ENCODE data around the gene RSAD2.
A peak's percentile ranks its signal among the peaks of the same experiment; 100 is the strongest.

RSAD2 gene

DNA sequence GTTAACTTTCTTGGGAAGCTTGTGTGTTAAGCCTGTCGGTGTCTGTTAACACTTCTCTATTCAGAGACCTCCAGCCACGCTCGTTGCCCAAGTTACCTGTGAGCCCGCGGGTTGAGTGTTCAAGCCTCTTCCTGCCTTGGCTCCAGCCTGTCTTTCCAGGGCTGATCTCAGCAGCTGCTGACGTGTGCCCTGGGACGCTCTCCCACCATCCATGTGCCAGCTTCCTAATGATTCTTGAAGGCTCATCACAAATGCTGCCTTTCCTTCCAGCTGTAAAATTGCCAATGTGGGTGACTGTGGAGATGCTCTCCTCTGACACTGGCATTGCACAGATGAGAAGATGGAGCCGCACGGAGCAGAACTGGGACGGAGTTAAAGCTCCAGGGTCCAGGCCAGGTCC is 45.7 kb downstream of the RSAD2 start:
- H3K9ac ChIP-seq (ENCODE audit: insufficient read length) = no peak overlapping the region
- no peak overlapping the region for H3K4me3 ChIP-seq
- H3K36me3 ChIP-seq (ENCODE audit: insufficient read depth, low read length) = peaks cover 8% of the 10 kb centered on the region; the same call in 1 of the 2 replicates
- DNase-seq (ENCODE audit: low read depth, low spot score) = no peak
- TF ChIP-seq FOXP2 (optimal IDR thresholded peaks at IDR 0.05; ENCODE audit: control extremely low read depth, extremely low read length, insufficient read depth) (no peak), POLR2AphosphoS5 (IDR thresholded peaks at IDR 0.05; ENCODE audit: borderline replicate concordance, low read depth, low read length) (no peak), EZH2 (IDR thresholded peaks at IDR 0.05) (no peak)
- no peaks in the 10 kb centered on the region for H3K9me3 ChIP-seq (ENCODE audit: low read depth, low read length)
- H3K27ac ChIP-seq = no peak overlapping the region

DNA sequence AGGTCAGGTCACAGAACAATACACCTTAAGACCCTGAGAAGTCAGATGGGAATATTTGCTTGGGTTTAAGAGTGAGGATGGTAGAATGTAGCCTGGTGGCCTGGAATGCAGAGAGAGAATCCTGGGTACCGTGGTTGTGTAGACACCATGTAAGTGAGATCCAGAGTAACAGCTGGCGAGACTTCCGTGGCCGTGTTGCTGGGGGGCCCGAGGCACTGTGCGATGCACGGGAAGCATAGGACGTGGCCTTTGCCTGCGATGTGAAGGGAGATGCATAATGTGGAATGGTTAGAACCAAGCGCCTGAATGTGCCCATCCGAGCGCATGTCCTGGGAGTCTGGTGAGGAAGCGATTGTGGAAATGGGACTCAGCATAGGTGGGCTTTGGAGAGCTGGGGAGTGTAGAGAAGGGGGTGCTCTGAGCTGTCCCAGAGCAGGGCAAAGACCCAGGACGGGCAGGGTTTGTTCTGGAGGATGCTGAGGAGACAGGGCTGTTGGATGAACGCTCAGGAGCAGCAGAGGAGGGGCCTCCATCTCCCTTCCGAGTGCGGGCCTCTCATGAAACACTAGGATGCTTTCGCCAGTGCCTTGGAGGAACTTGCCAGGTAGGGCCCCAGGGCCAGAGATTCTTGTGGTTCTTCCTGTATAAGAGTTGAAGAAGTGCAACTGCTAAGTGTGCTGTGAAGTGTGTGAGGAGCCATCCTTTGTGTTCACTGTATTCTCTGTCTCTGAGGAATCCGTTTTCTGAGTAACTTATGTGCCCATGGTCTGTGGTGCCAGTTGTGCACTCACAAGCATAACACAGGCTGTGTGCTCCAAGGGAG is 46.7 kb downstream of the RSAD2 start:
- TF ChIP-seq EZH2 (IDR thresholded peaks at IDR 0.05) (no peak), FOXP2 (optimal IDR thresholded peaks at IDR 0.05; ENCODE audit: control extremely low read depth, extremely low read length, insufficient read depth) (no peak), POLR2AphosphoS5 (IDR thresholded peaks at IDR 0.05; ENCODE audit: borderline replicate concordance, low read depth, low read length) (no peak)
- no peak for DNase-seq (ENCODE audit: low read depth, low spot score)
- Histone ChIP-seq H3K9me3 (ENCODE audit: low read depth, low read length) (no peaks in the 10 kb centered on the region), H3K4me3 (no peak overlapping the region), H3K27ac (no peak overlapping the region), H3K36me3 (ENCODE audit: insufficient read depth, low read length) (peaks cover 9% of the 10 kb centered on the region; the same call in 1 of the 2 replicates), H3K9ac (ENCODE audit: insufficient read length) (no peak overlapping the region)

DNA sequence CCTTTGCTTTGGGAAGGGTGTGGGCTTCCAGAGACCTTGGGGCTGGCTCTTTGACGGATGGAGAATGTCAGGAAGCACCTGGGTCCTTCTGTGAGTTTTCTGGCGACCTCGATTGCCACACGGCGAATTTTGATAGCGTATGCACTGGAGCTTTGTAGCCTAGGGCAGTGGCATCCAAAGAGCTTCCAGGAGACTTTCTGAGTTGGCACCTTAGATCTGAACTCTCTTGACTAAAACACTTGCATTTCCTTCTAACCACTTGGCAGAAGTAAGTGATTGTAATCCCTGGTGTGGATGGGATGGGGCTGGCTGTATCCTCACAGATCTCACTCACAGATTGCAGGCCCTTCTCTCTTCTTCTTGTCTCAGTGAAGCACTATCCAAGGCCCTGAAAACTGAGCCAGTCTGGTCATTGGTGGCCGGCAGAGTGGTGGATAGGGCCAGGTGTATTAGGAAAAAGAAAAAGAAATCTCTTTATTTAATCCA is 47.4 kb downstream of the RSAD2 start:
- Histone ChIP-seq H3K9me3 (ENCODE audit: low read depth, low read length) (no peaks in the 10 kb centered on the region), H3K36me3 (ENCODE audit: insufficient read depth, low read length) (peaks cover 9% of the 10 kb centered on the region; the same call in 1 of the 2 replicates), H3K9ac (ENCODE audit: insufficient read length) (no peak overlapping the region), H3K27ac (no peak overlapping the region), H3K4me3 (no peak overlapping the region)
- no peak for TF ChIP-seq POLR2AphosphoS5 (IDR thresholded peaks at IDR 0.05; ENCODE audit: borderline replicate concordance, low read depth, low read length)
- no peak for TF ChIP-seq EZH2 (IDR thresholded peaks at IDR 0.05)
- no peak for TF ChIP-seq FOXP2 (optimal IDR thresholded peaks at IDR 0.05; ENCODE audit: control extremely low read depth, extremely low read length, insufficient read depth)
- no peak for DNase-seq (ENCODE audit: low read depth, low spot score)

DNA sequence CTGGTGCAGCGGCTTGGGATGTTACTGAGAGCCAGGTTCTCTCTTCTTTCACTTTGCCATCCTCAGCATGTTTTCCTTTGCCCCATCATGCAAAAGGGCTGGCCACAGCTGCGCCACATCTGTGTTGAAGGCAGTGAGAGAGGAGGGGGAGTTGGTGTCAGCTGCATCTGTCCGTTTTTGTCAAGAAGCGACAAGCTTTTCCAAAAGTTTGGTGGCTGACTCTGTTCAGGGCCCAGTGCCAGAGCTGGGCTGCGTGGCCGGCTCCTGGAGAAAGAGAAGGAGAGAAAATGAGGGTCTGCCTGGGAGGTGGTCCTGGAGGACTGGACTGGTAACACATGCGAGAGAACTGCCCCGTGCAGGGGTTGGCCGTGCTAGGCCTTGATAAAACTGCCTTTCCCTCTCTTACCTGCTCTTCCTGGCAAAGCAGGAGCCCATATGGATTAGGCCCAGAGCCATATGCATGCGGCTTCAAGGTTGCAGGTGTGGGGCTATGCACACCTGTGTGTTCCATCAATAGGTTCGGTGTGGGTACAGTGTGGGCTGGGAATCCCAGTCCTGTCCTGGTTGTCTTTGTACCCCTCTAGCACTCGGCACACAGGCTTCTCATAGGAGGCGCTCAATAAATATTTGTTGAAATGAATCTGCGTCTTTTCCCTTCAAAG is 48.6 kb downstream of the RSAD2 start:
- Histone ChIP-seq H3K9ac (ENCODE audit: insufficient read length) (no peak overlapping the region), H3K27ac (no peak overlapping the region), H3K4me3 (no peak overlapping the region), H3K9me3 (ENCODE audit: low read depth, low read length) (no peaks in the 10 kb centered on the region), H3K36me3 (ENCODE audit: insufficient read depth, low read length) (peaks cover 9% of the 10 kb centered on the region; the same call in 1 of the 2 replicates)
- DNase-seq (ENCODE audit: low read depth, low spot score) = no peak
- TF ChIP-seq POLR2AphosphoS5 (IDR thresholded peaks at IDR 0.05; ENCODE audit: borderline replicate concordance, low read depth, low read length) (no peak), EZH2 (IDR thresholded peaks at IDR 0.05) (no peak), FOXP2 (optimal IDR thresholded peaks at IDR 0.05; ENCODE audit: control extremely low read depth, extremely low read length, insufficient read depth) (no peak)

DNA sequence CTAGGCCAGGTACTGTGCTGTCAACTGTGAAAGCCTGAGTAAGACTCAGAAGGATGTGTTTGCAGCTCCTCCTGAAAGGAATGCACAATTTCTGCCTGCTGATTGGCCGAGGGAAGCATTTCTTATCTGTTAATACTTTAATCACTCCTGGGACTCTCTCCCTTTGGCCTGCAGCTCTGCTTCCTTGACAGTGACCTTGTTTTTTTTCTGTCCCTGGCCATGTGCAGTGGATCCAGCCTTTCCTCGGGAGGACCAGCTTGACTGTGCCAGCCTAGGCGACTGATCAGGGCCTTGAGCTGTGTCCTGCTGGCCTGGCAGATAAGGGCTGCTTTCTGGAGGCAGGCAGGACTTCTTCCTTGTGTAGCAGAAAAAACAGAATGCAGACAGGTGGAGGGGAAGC is 49.6 kb downstream of the RSAD2 start:
- Histone ChIP-seq H3K4me3 (no peak overlapping the region), H3K27ac (no peak overlapping the region), H3K9ac (ENCODE audit: insufficient read length) (no peak overlapping the region), H3K9me3 (ENCODE audit: low read depth, low read length) (no peaks in the 10 kb centered on the region), H3K36me3 (ENCODE audit: insufficient read depth, low read length) (peaks cover 9% of the 10 kb centered on the region; the same call in 1 of the 2 replicates)
- TF ChIP-seq FOXP2 (optimal IDR thresholded peaks at IDR 0.05; ENCODE audit: control extremely low read depth, extremely low read length, insufficient read depth) (no peak), EZH2 (IDR thresholded peaks at IDR 0.05) (no peak), POLR2AphosphoS5 (IDR thresholded peaks at IDR 0.05; ENCODE audit: borderline replicate concordance, low read depth, low read length) (no peak)
- no peak for DNase-seq (ENCODE audit: low read depth, low spot score)

DNA sequence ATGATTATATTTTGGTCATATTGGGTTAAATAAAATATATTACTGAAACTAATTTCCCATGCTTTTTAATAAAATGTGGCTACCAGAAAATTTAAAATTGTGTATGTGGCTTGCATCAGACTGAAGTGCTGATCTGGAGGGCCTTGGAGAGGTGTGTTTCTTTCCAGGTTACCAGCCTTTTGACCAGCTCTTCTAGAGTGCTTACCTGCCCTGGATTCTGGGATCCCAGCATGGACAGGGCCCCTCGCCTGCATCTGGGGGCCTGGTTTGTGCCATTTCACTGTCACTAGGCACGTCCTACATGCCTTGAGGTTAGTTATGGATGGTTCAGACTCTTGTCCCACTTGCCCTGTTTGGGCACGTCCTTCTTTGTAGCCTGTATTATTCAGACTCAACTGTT is 50.2 kb downstream of the RSAD2 start:
- Histone ChIP-seq H3K4me3 (no peak overlapping the region), H3K27ac (no peak overlapping the region), H3K36me3 (ENCODE audit: insufficient read depth, low read length) (peaks cover 9% of the 10 kb centered on the region; the same call in 1 of the 2 replicates), H3K9me3 (ENCODE audit: low read depth, low read length) (no peaks in the 10 kb centered on the region), H3K9ac (ENCODE audit: insufficient read length) (no peak overlapping the region)
- no peak for DNase-seq (ENCODE audit: low read depth, low spot score)
- TF ChIP-seq POLR2AphosphoS5 (IDR thresholded peaks at IDR 0.05; ENCODE audit: borderline replicate concordance, low read depth, low read length) (no peak), FOXP2 (optimal IDR thresholded peaks at IDR 0.05; ENCODE audit: control extremely low read depth, extremely low read length, insufficient read depth) (no peak), EZH2 (IDR thresholded peaks at IDR 0.05) (no peak)

DNA sequence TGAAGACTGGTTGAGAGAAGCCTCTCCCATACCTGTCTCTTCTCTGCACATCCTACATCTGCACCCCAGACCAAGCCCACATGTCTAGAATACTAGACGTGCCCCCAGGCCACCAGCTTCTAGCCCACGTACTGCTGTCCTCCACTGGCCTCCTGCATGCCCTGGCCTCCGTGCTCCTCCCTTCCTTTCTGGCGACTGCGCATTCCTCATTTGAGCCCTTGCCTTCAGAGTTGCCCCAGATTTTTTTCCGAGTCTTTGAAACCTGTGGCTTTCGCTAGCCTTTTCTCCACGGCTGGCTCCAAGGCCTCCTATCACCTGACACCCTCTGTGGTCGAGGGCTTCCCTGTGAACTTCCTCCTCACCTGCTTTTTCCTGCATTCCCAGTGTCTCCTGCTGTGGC is 50.9 kb downstream of the RSAD2 start:
- Histone ChIP-seq H3K9me3 (ENCODE audit: low read depth, low read length) (no peaks in the 10 kb centered on the region), H3K36me3 (ENCODE audit: insufficient read depth, low read length) (peaks cover 9% of the 10 kb centered on the region; the same call in 1 of the 2 replicates), H3K9ac (ENCODE audit: insufficient read length) (no peak overlapping the region), H3K4me3 (no peak overlapping the region), H3K27ac (no peak overlapping the region)
- no peak for DNase-seq (ENCODE audit: low read depth, low spot score)
- no peak for TF ChIP-seq POLR2AphosphoS5 (IDR thresholded peaks at IDR 0.05; ENCODE audit: borderline replicate concordance, low read depth, low read length)
- no peak for TF ChIP-seq EZH2 (IDR thresholded peaks at IDR 0.05)
- TF ChIP-seq FOXP2 (optimal IDR thresholded peaks at IDR 0.05; ENCODE audit: control extremely low read depth, extremely low read length, insufficient read depth) = no peak

DNA sequence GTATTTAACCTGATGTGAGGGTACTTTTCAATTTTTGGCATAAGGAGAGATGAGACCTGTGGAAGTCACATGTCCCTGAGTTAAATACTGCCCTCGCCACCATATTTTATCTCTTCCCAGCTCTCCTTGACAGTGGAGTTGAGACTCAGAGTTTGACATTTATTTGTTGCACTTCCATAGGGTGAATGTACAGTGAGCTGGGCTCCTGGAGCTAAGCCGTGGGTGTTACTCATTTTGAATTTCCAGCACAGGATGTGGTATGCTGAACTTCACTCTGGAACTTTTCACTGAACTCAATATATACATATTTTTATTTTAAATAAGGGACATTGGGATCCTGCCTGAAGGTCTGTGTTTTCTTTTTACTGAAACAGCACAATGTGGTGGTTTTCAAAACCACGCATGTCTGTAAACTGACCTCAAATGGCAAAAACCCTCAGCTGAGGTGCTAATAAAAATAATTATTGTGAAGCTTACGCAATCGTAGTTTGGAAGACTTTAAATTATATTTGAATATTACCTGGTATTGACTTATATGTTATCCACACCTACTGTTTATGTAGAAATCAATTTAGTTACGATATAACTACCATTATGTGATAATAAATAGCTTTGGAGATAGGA is 51.7 kb downstream of the RSAD2 start:
- peaks cover 9% of the 10 kb centered on the region; the same call in 1 of the 2 replicates for H3K36me3 ChIP-seq (ENCODE audit: insufficient read depth, low read length)
- H3K9ac ChIP-seq (ENCODE audit: insufficient read length) = no peak overlapping the region
- TF ChIP-seq POLR2AphosphoS5 (IDR thresholded peaks at IDR 0.05; ENCODE audit: borderline replicate concordance, low read depth, low read length) (no peak), FOXP2 (optimal IDR thresholded peaks at IDR 0.05; ENCODE audit: control extremely low read depth, extremely low read length, insufficient read depth) (no peak), EZH2 (IDR thresholded peaks at IDR 0.05) (no peak)
- no peaks in the 10 kb centered on the region for H3K9me3 ChIP-seq (ENCODE audit: low read depth, low read length)
- DNase-seq (ENCODE audit: low read depth, low spot score) = no peak
- H3K4me3 ChIP-seq = no peak overlapping the region
- peak overlapping the region; percentile 69; the same call in 1 of the 2 replicates for H3K27ac ChIP-seq
